ENCODE results near the gene RIPPLY3. TPM values are rescaled to one million over a fixed set of nuclear protein-coding genes. Genes with fewer than 3 reads are reported as not detected.

RIPPLY3 gene
- total and polyA plus RNA-seq, 2 of the 13 experiments (the other 11 are each of a cell fraction or from before 2014, with no cell fraction given) = 0.09 to 2.9 TPM

GRCh38 chr21:37009740-37010341 is 3.3 kb downstream of the RIPPLY3 start (continued):
- TF ChIP-seq AFF4 (CRISPR knock-in tag; IDR thresholded peaks at IDR 0.05) = no peak
- no peak for TF ChIP-seq TCF12 (IDR thresholded peaks at IDR 0.05)
- TF ChIP-seq TCF12 (CRISPR knock-in tag; IDR thresholded peaks at IDR 0.05) = no peak
- no peak for TF ChIP-seq MTF1 (CRISPR knock-in tag; IDR thresholded peaks at IDR 0.05)
- TF ChIP-seq KAT2B (IDR thresholded peaks at IDR 0.05; ENCODE audit: borderline replicate concordance, low read depth, low read length) = no peak
- no peak for TF ChIP-seq ZNF124 (CRISPR knock-in tag; IDR thresholded peaks at IDR 0.05)
- no peak for TF ChIP-seq REPIN1 (CRISPR knock-in tag; IDR thresholded peaks at IDR 0.05; ENCODE audit: borderline replicate concordance, low read depth)
- no peak for TF ChIP-seq GLMP (CRISPR knock-in tag; IDR thresholded peaks at IDR 0.05; ENCODE audit: borderline replicate concordance)
- TF ChIP-seq RELA (CRISPR knock-in tag; IDR thresholded peaks at IDR 0.05) = no peak
- TF ChIP-seq ZNF143 (CRISPR knock-in tag; IDR thresholded peaks at IDR 0.05) = no peak
- TF ChIP-seq NBN (conservative IDR thresholded peaks at IDR 0.05) = no peak
- TF ChIP-seq ZNF776 (CRISPR knock-in tag; IDR thresholded peaks at IDR 0.05) = no peak
- peak; percentile 29; the same call in 1 of the 2 replicates for TF ChIP-seq ZSCAN9 (CRISPR knock-in tag; IDR thresholded peaks at IDR 0.05; ENCODE audit: borderline replicate concordance)
- no peak for TF ChIP-seq ZNF326 (CRISPR knock-in tag; IDR thresholded peaks at IDR 0.05; ENCODE audit: borderline replicate concordance)
- TF ChIP-seq E2F2 (CRISPR knock-in tag; IDR thresholded peaks at IDR 0.05; ENCODE audit: borderline replicate concordance) = no peak
- TF ChIP-seq EEA1 (CRISPR knock-in tag; IDR thresholded peaks at IDR 0.05; ENCODE audit: borderline replicate concordance) = no peak
- TF ChIP-seq ZNF18 (CRISPR knock-in tag; IDR thresholded peaks at IDR 0.05; ENCODE audit: insufficient replicate concordance) = no peak
- TF ChIP-seq ZZZ3 (CRISPR knock-in tag; IDR thresholded peaks at IDR 0.05; ENCODE audit: borderline replicate concordance) = no peak
- TF ChIP-seq ZNF576 (CRISPR knock-in tag; IDR thresholded peaks at IDR 0.05) = no peak
- TF ChIP-seq TSC22D2 (CRISPR knock-in tag; IDR thresholded peaks at IDR 0.05; ENCODE audit: borderline replicate concordance) = no peak
- no peak for TF ChIP-seq JUN (CRISPR knock-in tag; IDR thresholded peaks at IDR 0.05)
- no peak for TF ChIP-seq THRA (CRISPR knock-in tag; IDR thresholded peaks at IDR 0.05; ENCODE audit: borderline replicate concordance)

Measured in HepG2 (cell line).